ENCODE measurements around the gene TMEM44. TPM values are rescaled to one million over a fixed set of nuclear protein-coding genes. Genes with fewer than 3 reads are reported as not detected.
"Not testable (repeated sequence)": the region's sequence is repeated elsewhere in the genome, so short reads cannot be mapped to it uniquely, and the experiment has no call there.

Gene TMEM44
- total RNA-seq, 2 experiments from 2014 or later = 4.4 to 5.0 TPM

- POLR2A ChIA-PET = no interaction called here
- Mint-ChIP-seq H3K9me3 (no peaks in the 10 kb centered on the region), H3K4me3 (no peak overlapping the region), H3K27ac (no peak overlapping the region), H3K27me3 (no peaks in the 10 kb centered on the region), H3K4me1 (ENCODE audit: low read depth) (no peaks in the 10 kb centered on the region), H3K36me3 (ENCODE audit: low read depth) (no peaks in the 10 kb centered on the region)
- DNase-seq (no peak), ATAC-seq (no peak)
- no peak for TF ChIP-seq CTCF (IDR thresholded peaks at IDR 0.05)
- CTCF ChIA-PET = no interaction called here
- intact Hi-C loops (cut with micrococcal nuclease) = no loop called here
Measured at GRCh38 chr3:194606941-194607340, 26.3 kb downstream of the TMEM44 start.

DNA sequence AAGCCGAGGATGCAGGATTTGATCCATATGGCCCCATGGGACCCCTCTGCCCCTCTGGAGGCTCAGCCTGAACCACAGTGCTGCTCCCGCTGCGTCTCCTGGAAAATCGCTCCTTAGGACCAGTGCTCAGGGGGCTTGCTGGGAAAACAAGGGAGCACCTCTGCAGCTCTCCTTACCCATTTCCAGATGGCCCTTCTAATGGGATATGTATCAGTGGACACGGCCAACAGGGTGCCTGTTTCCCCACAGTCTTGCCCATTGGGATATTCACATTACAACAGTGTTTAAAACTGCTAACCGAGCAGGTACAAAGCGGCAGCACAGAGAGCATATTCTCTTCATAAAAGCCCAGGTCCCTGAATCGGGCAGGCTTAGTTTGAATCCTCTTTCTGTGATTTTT is 27.1 kb downstream of the TMEM44 start:
- TF ChIP-seq CTCF (IDR thresholded peaks at IDR 0.05) = no peak
- no peaks in the 10 kb centered on the region for H3K4me1 Mint-ChIP-seq (ENCODE audit: low read depth)
- no peak overlapping the region for H3K27ac Mint-ChIP-seq
- H3K27me3 Mint-ChIP-seq = no peaks in the 10 kb centered on the region
- DNase-seq (no peak), ATAC-seq (no peak)
- POLR2A ChIA-PET = no interaction called here
- H3K36me3 Mint-ChIP-seq (ENCODE audit: low read depth) = no peaks in the 10 kb centered on the region
- intact Hi-C loops (cut with micrococcal nuclease) = no loop called here
- no peaks in the 10 kb centered on the region for H3K9me3 Mint-ChIP-seq
- no peak overlapping the region for H3K4me3 Mint-ChIP-seq
- CTCF ChIA-PET = interaction anchor here (1.7 kb wide), 1 partner anchor 12 kb away, joined by 4 read pairs; no protein-coding TSS in a partner anchor

DNA sequence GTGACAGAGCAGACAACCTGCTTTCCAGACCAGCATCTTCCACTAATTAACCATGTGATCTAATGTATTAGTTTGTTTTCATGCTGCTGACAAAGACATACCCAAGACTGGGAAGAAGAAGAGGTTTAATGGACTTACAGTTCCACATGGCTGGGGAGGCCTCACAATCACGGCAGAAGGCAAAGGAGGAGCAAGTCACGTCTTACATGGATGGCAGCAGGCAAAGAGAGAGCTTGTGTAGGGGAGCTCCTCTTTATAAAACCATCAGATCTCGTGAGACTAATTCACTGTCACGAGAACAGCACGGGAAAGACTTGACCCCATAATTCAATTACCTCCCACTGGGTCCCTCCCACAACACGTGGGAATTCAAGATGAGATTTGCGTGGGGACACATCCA is 27.9 kb downstream of the TMEM44 start:
- H3K36me3 Mint-ChIP-seq (ENCODE audit: low read depth); H3K4me3 Mint-ChIP-seq; intact Hi-C loops (cut with micrococcal nuclease); POLR2A ChIA-PET; H3K4me1 Mint-ChIP-seq (ENCODE audit: low read depth); ATAC-seq; H3K27ac Mint-ChIP-seq; H3K27me3 Mint-ChIP-seq; H3K9me3 Mint-ChIP-seq; DNase-seq: not testable (repeated sequence)
- CTCF ChIA-PET = interaction anchor here (1.4 to 1.7 kb wide), 2 partner anchors 11 to 133 kb away, joined by 4 to 7 read pairs; no protein-coding TSS in a partner anchor

DNA sequence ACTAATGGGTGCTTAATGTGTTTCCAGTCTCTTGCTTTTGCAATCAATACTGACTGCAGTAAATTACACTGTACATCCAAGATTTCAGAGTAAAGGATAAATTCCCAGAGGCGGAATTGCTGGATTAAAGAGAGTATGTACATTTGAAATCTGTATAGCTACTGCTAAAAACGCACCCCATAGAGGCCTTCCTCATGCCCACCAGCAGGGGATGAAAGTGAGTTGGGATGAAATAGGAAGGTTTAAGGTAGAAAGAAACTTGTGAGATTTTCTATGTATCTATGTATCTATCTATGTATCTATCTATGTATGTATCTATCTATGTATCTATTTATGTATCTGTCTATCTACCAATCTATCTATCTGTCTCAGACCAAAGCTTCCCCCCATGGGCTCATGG is 28.4 kb downstream of the TMEM44 start:
- Mint-ChIP-seq H3K27ac (no peak overlapping the region), H3K9me3 (no peaks in the 10 kb centered on the region), H3K4me1 (ENCODE audit: low read depth) (no peaks in the 10 kb centered on the region), H3K4me3 (no peak overlapping the region), H3K27me3 (no peaks in the 10 kb centered on the region), H3K36me3 (ENCODE audit: low read depth) (no peaks in the 10 kb centered on the region)
- ATAC-seq (no peak), DNase-seq (no peak)
- intact Hi-C loops (cut with micrococcal nuclease) = no loop called here
- ChIA-PET POLR2A (no interaction called here), CTCF (interaction anchor here (1.4 to 1.7 kb wide), 2 partner anchors 10 to 133 kb away, joined by 4 to 7 read pairs; no protein-coding TSS in a partner anchor)
- no peak for TF ChIP-seq CTCF (IDR thresholded peaks at IDR 0.05)

GRCh38 chr3:194604126-194604525 is 29.1 kb downstream of the TMEM44 start:
- Mint-ChIP-seq H3K4me3 (no peak overlapping the region), H3K27me3 (no peaks in the 10 kb centered on the region), H3K9me3 (no peaks in the 10 kb centered on the region), H3K27ac (no peak overlapping the region), H3K36me3 (ENCODE audit: low read depth) (no peaks in the 10 kb centered on the region), H3K4me1 (ENCODE audit: low read depth) (no peaks in the 10 kb centered on the region)
- TF ChIP-seq CTCF (IDR thresholded peaks at IDR 0.05) = no peak
- intact Hi-C loops (cut with micrococcal nuclease) = no loop called here
- POLR2A ChIA-PET = no interaction called here
- CTCF ChIA-PET = interaction anchor here (1.3 to 1.4 kb wide), 2 partner anchors 10 to 132 kb away, joined by 3 to 7 read pairs; no protein-coding TSS in a partner anchor
- DNase-seq (no peak), ATAC-seq (no peak)

Measured in activated CD8-positive, alpha-beta T cell treated with anti-CD3 and anti-CD28 coated beads for 36 hours (primary cell).